Testis (tissue), 2 donors: Measurements from ENCODE around the gene TMEM14B.

ENCODE experiments used
- POLR2A ChIP-seq: fragments of 450-650 bp; IDR thresholded peaks from one replicate; pipeline ENCODE4 v1.6.1; 2017; ENCODE audit warnings: antibody characterized with exemption, mild to moderate bottlenecking, moderate library complexity
- TF ChIP-seq, protein P1 (sequence below), 3 experiments: fragments of 450-650 bp in 2 of 3; fragments of 200-600 bp in 1 of 3; sonication (generic) in 1 of 3; IDR thresholded peaks; one replicate each; pipeline ENCODE4 v1.5.1; 2016 to 2019; ENCODE audit warnings: antibody characterized with exemption in 3 of 3, mild to moderate bottlenecking in 2 of 3, moderate library complexity in 1 of 3

DNA sequence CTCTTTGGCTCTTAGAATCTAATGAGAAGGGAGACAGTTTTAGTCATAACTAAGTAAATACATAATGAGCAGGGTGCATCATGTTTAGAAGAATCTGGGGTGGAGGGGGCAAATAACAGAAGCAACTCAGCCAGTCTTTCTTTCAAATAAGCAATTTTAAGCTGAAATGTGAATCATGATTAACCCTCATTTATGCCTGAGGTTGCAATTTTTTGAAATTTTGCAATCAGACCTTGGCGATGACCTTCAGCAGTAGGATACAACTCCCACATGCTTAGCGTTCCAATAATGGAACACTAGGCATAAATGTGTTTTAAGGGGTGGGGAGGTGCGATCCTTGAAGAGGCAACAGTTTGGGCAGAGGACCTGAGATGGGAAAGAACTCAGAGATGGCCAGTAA, 30.6 kb downstream of the TMEM14B start:
- TF ChIP-seq, protein P1, sequence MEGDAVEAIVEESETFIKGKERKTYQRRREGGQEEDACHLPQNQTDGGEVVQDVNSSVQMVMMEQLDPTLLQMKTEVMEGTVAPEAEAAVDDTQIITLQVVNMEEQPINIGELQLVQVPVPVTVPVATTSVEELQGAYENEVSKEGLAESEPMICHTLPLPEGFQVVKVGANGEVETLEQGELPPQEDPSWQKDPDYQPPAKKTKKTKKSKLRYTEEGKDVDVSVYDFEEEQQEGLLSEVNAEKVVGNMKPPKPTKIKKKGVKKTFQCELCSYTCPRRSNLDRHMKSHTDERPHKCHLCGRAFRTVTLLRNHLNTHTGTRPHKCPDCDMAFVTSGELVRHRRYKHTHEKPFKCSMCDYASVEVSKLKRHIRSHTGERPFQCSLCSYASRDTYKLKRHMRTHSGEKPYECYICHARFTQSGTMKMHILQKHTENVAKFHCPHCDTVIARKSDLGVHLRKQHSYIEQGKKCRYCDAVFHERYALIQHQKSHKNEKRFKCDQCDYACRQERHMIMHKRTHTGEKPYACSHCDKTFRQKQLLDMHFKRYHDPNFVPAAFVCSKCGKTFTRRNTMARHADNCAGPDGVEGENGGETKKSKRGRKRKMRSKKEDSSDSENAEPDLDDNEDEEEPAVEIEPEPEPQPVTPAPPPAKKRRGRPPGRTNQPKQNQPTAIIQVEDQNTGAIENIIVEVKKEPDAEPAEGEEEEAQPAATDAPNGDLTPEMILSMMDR (IDR thresholded peaks at IDR 0.05) = no peak
- no peak for TF ChIP-seq POLR2A
